ENCODE results near the gene FLT3LG.

The FLT3LG gene

DNA sequence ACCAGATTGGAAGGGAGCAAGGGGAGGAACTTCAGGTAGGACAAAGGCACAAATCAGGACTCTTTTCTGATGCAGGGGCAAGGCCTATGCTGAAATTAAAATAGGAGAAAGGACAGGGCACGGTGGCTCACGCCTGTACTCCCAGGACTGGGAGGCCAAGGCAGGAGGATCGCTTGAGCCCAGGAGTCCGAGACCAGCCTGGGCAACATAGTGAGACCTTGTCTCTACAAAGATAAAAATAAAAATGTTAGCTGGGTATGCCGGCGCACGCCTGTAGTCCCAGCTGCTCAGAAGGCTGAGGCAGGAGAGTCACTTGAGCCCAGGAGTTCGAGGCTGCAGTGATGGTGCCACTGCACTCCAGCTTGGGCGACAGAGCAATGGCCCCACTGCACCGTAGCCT lies 38.3 kb upstream of the FLT3LG start:
- TF ChIP-seq, protein P1, sequence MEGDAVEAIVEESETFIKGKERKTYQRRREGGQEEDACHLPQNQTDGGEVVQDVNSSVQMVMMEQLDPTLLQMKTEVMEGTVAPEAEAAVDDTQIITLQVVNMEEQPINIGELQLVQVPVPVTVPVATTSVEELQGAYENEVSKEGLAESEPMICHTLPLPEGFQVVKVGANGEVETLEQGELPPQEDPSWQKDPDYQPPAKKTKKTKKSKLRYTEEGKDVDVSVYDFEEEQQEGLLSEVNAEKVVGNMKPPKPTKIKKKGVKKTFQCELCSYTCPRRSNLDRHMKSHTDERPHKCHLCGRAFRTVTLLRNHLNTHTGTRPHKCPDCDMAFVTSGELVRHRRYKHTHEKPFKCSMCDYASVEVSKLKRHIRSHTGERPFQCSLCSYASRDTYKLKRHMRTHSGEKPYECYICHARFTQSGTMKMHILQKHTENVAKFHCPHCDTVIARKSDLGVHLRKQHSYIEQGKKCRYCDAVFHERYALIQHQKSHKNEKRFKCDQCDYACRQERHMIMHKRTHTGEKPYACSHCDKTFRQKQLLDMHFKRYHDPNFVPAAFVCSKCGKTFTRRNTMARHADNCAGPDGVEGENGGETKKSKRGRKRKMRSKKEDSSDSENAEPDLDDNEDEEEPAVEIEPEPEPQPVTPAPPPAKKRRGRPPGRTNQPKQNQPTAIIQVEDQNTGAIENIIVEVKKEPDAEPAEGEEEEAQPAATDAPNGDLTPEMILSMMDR (IDR thresholded peaks at IDR 0.05; ENCODE audit: insufficient read depth, low read depth, low read length, missing control alignments) = no peak

DNA sequence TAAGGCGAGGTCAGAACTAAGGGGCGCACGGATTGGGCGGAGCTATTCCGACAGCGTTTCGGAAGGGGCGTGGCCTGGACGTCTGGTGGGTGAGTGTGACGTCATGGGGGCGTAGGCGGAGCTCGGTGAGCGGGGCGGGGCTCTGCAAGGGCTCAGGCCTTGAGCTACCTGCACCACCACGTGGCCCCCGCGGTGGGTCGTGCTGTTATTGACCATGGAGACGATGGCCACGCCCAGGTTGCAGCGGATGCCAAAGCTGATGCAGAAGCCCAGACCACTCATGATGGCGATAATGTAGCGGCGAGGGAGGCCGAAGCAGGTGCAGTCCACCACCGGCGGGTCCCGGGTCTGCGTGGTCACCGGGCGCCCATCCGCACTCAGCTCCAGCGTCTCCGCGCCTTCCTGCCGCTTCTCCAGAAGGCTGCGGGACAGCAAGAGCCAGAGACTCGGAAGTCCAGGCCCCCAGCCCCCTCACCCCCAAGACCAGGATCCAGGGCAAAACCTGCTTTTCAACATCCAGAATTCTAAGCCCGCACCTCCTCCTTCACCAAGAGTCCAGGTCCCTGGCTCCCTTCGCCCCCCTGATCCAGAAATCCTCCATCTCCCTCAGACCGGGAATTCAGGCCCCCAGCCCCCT lies 37.5 kb upstream of the FLT3LG start:
- no peak overlapping the region for H3K4me3 ChIP-seq (ENCODE audit: low read length)
- DNase-seq (ENCODE audit: low read depth) = no peak
- TF ChIP-seq, protein P1 (IDR thresholded peaks at IDR 0.05; ENCODE audit: insufficient read depth, low read depth, low read length, missing control alignments) = no peak

More for the DNA sequence above, 38.3 kb upstream of the FLT3LG start:
- no peak for DNase-seq (ENCODE audit: low read depth)
- no peak overlapping the region for H3K4me3 ChIP-seq (ENCODE audit: low read length)

DNA sequence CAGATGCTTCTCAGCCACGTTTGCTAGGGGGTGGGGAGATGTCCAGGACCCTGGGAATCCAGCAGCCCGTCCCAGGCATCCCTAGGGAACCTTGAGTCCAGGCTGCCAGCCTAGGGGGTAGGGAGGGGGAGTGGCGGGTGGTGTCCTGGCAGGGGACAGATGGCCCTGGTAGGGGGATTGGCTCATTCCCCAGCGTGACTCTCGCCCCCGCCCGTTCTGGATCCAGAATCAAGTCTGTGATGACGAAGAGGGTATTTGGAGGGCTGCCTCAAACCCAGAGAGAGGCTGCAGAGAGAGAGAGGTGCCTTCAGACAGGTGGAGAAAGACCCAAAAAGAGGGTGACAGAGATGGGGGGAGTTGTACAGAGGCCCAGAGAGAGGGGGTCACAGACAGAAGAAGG lies 36.8 kb upstream of the FLT3LG start:
- DNase-seq (ENCODE audit: low read depth) = no peak
- TF ChIP-seq, protein P1 (IDR thresholded peaks at IDR 0.05; ENCODE audit: insufficient read depth, low read depth, low read length, missing control alignments) = no peak
- H3K4me3 ChIP-seq (ENCODE audit: low read length) = no peak overlapping the region

DNA sequence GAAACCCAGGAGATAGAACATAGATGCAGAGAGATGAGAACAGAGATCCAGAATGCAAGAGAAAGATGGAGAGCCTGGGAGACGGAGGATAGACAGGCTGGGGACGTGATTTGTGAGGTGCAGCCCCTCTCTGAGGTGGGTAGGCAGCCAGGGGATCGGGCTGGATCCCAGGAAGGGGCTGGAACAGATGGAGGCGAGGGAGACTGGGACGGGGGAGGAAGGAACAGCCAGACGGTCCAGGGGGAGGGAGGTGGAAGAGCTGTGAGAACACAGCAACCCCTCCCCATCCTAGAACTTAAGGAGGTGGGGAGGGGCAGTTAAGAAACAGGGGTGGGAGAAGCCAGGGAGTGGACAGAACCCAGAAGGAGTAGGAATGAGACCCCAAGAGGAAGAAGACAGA lies 35.8 kb upstream of the FLT3LG start:
- TF ChIP-seq, protein P1 (IDR thresholded peaks at IDR 0.05; ENCODE audit: insufficient read depth, low read depth, low read length, missing control alignments) = no peak
- DNase-seq (ENCODE audit: low read depth) = no peak
- H3K4me3 ChIP-seq (ENCODE audit: low read length) = no peak overlapping the region

DNA sequence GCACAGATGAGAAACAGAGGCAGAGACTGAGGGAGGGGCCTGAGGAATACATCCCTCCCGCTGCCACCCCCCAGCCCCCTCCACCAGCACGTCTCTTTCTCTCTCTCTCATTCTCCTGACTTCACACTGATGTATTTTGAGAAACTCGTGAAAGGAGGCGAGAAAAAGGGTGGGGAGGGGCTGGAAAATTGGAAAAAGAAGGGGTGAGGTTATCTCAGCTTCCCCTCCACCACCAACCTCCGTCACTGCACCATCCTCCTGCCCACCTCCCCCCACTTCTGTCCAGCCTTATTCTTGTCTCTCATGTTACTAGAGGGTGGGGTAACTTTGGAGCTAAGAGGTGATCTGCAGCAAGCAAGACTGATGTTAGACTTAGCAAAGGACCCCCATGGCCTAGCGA lies 34.2 kb upstream of the FLT3LG start:
- TF ChIP-seq, protein P1 (IDR thresholded peaks at IDR 0.05; ENCODE audit: insufficient read depth, low read depth, low read length, missing control alignments) = no peak
- no peak overlapping the region for H3K4me3 ChIP-seq (ENCODE audit: low read length)
- no peak for DNase-seq (ENCODE audit: low read depth)

DNA sequence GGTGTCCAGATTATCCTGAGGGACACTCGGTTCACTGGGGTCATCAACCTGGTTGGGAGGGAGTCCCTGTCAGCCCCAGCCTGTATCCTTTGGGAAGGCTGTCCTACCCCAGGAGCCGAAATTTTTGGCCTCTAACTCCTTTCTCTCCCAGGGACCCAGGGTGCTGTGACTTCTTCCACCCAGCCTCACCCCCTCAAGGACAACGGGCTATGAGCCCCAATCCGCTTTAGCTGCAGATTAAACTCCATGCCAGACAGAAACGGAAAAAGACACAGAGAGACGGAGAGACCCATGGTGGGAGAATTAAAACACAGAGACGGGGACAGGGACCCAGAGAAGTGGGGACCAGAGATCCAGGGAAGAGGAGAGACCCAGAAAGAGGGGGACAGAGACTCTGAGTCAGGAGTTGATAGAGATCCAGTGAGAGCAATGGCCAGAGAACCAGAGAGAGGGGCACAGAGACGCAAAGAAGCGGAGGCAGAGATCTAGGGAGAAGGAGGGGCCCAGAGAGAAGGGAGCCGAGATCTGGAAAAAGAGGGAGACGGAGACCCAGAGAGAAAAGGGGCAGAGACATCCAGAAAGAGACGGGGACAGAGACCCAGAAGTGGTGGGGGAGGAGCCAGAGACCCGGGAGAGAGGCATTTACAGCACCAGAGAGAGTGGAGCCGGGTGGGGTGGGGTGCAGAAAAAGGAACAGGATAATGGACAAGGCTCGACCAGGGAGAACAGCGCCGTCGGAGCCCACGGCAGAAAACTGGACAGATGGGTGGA lies 33.4 kb upstream of the FLT3LG start:
- no peak for DNase-seq (ENCODE audit: low read depth)
- no peak overlapping the region for H3K4me3 ChIP-seq (ENCODE audit: low read length)
- TF ChIP-seq, protein P1 (IDR thresholded peaks at IDR 0.05; ENCODE audit: insufficient read depth, low read depth, low read length, missing control alignments) = no peak

All from epithelial cell of esophagus (primary cell).